Suprapubic skin (tissue), 3 donors: ENCODE data around the gene NKX2-8.

Experiments
- CTCF ChIP-seq, 2 donors: fragments of 200-600 bp in 1 of 2; fragments of 450-650 bp in 1 of 2; sonication (generic) in 1 of 2; IDR thresholded peaks; one replicate each; pipeline ENCODE4 v1.5.1; 2016 to 2019; ENCODE audit warnings: antibody characterized with exemption in 2 of 2, mild to moderate bottlenecking in 1 of 2, moderate library complexity in 1 of 2
- EP300 ChIP-seq: sonication (generic); formaldehyde crosslinking; IDR thresholded peaks from one replicate; pipeline ENCODE4 v1.6.1; 2017; ENCODE audit warnings: antibody characterized with exemption
- POLR2A ChIP-seq, 2 donors: fragments of 450-650 bp; IDR thresholded peaks; one replicate each; pipeline ENCODE4 v1.6.1; 2017; ENCODE audit warnings: antibody characterized with exemption in 2 of 2, mild to moderate bottlenecking in 2 of 2, moderate library complexity in 2 of 2

- TF ChIP-seq CTCF (IDR thresholded peaks at IDR 0.05) (no peak), POLR2A (IDR thresholded peaks at IDR 0.05) (no peak), EP300 (no peak)
These were observed 43.7 kb upstream of the NKX2-8 start for GRCh38 chr14:36626151-36626550.
